GM23338 (cell line): ENCODE measurements around the gene CLSTN2. TPM values are rescaled to one million over a fixed set of nuclear protein-coding genes. Genes with fewer than 3 reads are reported as not detected.

Experiments used
- ATAC-seq: fragments of 200-7000 bp; cut with Tn5 transposase; 3 replicates; pipeline ENCODE4 v1.9.1; 2020
- DNase-seq: peaks from one replicate; pipeline ENCODE4 v3.0.0-alpha.2; 2015; ENCODE audit warnings: low spot score
- H2AFZ ChIP-seq: fragments of 200-600 bp; sonication (generic); 2 replicates; pipeline ENCODE4 v1.8.0; 2016; ENCODE audit warnings: antibody characterized with exemption, mild to moderate bottlenecking, moderate library complexity
- H3F3A ChIP-seq: fragments of 200-600 bp; sonication (generic); replicated peaks from 2 replicates; pipeline ENCODE4 v1.8.0; 2017; ENCODE audit warnings: antibody characterized with exemption, mixed run types, low read depth
- H3K27ac ChIP-seq: fragments of 200-600 bp; sonication (generic); 2 replicates; pipeline ENCODE4 v1.6.1; 2016; ENCODE audit warnings: low read depth
- H3K27me3 ChIP-seq: fragments of 200-600 bp; sonication (generic); 2 replicates; pipeline ENCODE4 v1.8.0; 2016; ENCODE audit warnings: mild to moderate bottlenecking, mixed run types, moderate library complexity; ENCODE audit not compliant: insufficient read depth
- H3K36me3 ChIP-seq: fragments of 200-600 bp; sonication (generic); 2 replicates; pipeline ENCODE4 v1.8.0; 2016; ENCODE audit warnings: mild to moderate bottlenecking; ENCODE audit not compliant: insufficient read depth
- H3K4me1 ChIP-seq: fragments of 200-600 bp; sonication (generic); 2 replicates; pipeline ENCODE4 v1.8.0; 2016; ENCODE audit warnings: mild to moderate bottlenecking, moderate library complexity; ENCODE audit not compliant: insufficient read depth
- H3K4me2 ChIP-seq: fragments of 200-600 bp; sonication (generic); 2 replicates; pipeline ENCODE4 v1.7.1; 2017; ENCODE audit warnings: mixed run types
- H3K4me3 ChIP-seq: fragments of 200-600 bp; sonication (generic); 2 replicates; pipeline ENCODE4 v1.6.1; 2016; ENCODE audit warnings: mixed run types
- H3K79me2 ChIP-seq: fragments of 200-600 bp; sonication (generic); replicated peaks from 2 replicates; pipeline ENCODE4 v1.8.0; 2017; ENCODE audit warnings: mild to moderate bottlenecking; ENCODE audit not compliant: insufficient read depth
- H3K9me2 ChIP-seq: fragments of 200-600 bp; sonication (generic); 2 replicates; pipeline ENCODE4 v1.8.0; 2017; ENCODE audit not compliant: insufficient read depth
- H4K20me1 ChIP-seq: fragments of 200-600 bp; sonication (generic); replicated peaks from 2 replicates; pipeline ENCODE4 v1.8.0; 2017; ENCODE audit warnings: mild to moderate bottlenecking; ENCODE audit not compliant: insufficient read depth
- H3K27ac Mint-ChIP-seq: 2 replicates; pipeline ENCODE4 v1.8.0; 2020; ENCODE audit warnings: inconsistent platforms, mild to moderate bottlenecking, moderate library complexity, mixed read lengths
- H3K27me3 Mint-ChIP-seq: 3 replicates; pipeline ENCODE4 v1.8.0; 2022; ENCODE audit warnings: low read depth, mild to moderate bottlenecking, moderate library complexity, mixed read lengths, inconsistent platforms; ENCODE audit not compliant: insufficient read depth, poor library complexity
- H3K36me3 Mint-ChIP-seq: 3 replicates; pipeline ENCODE4 v1.8.0; 2021; ENCODE audit warnings: low read depth, mild to moderate bottlenecking, inconsistent platforms, moderate library complexity, mixed read lengths
- H3K4me1 Mint-ChIP-seq: 3 replicates; pipeline ENCODE4 v1.8.0; 2020; ENCODE audit warnings: mild to moderate bottlenecking, inconsistent platforms, mixed read lengths
- H3K4me3 Mint-ChIP-seq: 3 replicates; pipeline ENCODE4 v1.8.0; 2021; ENCODE audit warnings: moderate library complexity, mild to moderate bottlenecking, inconsistent platforms, mixed read lengths
- H3K9me3 Mint-ChIP-seq: 3 replicates; pipeline ENCODE4 v1.8.0; 2020; ENCODE audit warnings: moderate library complexity, mild to moderate bottlenecking, inconsistent platforms, mixed read lengths
- CREB1 ChIP-seq: fragments of 250-450 bp; sonication (Bioruptor Pico); IDR thresholded peaks from 2 replicates; pipeline ENCODE4 v1.5.0; 2020; ENCODE audit warnings: low read depth, mild to moderate bottlenecking, moderate library complexity
- CTCF ChIP-seq, 2 experiments: fragments of 200-600 bp in 1 of 2; sonication (generic) in 1 of 2; conservative IDR thresholded peaks; 2 replicates each; pipeline versions ENCODE4 v1.5.1 to v1.6.1; 2016 to 2017; ENCODE audit warnings: antibody characterized with exemption in 2 of 2, low read depth in 2 of 2, mild to moderate bottlenecking in 2 of 2, moderate library complexity in 1 of 2
- ETS1 ChIP-seq: IDR thresholded peaks from 2 replicates; pipeline ENCODE4 v1.6.1; 2016; ENCODE audit warnings: antibody characterized with exemption
- EZH2 ChIP-seq: fragments of 200-600 bp; sonication (generic); IDR thresholded peaks from one replicate; pipeline ENCODE4 v1.8.0; 2017; ENCODE audit warnings: antibody characterized with exemption, mild to moderate bottlenecking, low read depth; ENCODE audit not compliant: unreplicated experiment
- EZH2phosphoT487 ChIP-seq: fragments of 200-600 bp; sonication (generic); IDR thresholded peaks from one replicate; pipeline ENCODE4 v1.8.1; 2018; ENCODE audit warnings: antibody characterized with exemption; ENCODE audit not compliant: unreplicated experiment
- JUNB ChIP-seq: IDR thresholded peaks from one replicate; pipeline ENCODE4 v1.6.1; 2016; ENCODE audit warnings: antibody characterized with exemption; ENCODE audit not compliant: unreplicated experiment
- NANOG ChIP-seq: IDR thresholded peaks from 2 replicates; pipeline ENCODE4 v1.6.1; 2016; ENCODE audit warnings: antibody characterized with exemption, borderline replicate concordance
- POLR2AphosphoS5 ChIP-seq: IDR thresholded peaks from 2 replicates; pipeline ENCODE4 v1.6.1; 2016; ENCODE audit warnings: antibody characterized with exemption, low read depth
- REST ChIP-seq: IDR thresholded peaks from one replicate; pipeline ENCODE4 v1.6.1; 2018; ENCODE audit warnings: antibody characterized with exemption; ENCODE audit not compliant: unreplicated experiment
- STAT1 ChIP-seq: IDR thresholded peaks from one replicate; pipeline ENCODE4 v1.6.1; 2016; ENCODE audit warnings: antibody characterized with exemption; ENCODE audit not compliant: unreplicated experiment
- ZNF114 ChIP-seq: fragments of 250-450 bp; sonication (Bioruptor Pico); IDR thresholded peaks from 2 replicates; pipeline ENCODE4 v1.5.0; 2020; ENCODE audit warnings: mild to moderate bottlenecking, moderate library complexity
- ZNF331 ChIP-seq: fragments of 250-450 bp; sonication (Bioruptor Pico); IDR thresholded peaks from 2 replicates; pipeline ENCODE4 v1.5.0; 2020; ENCODE audit warnings: low read depth, mild to moderate bottlenecking, moderate library complexity
- polyA plus RNA-seq: library from polyadenylated mRNA; unstranded; fragments of >200 nt; fragmentation: Nextera tagmentation; extraction: Ambion mirVana; gene quantifications from 2 replicates; pipeline ENCODE4 v1.2.1, GENCODE V29; 2016
- total RNA-seq: library from RNA; depleted of rRNA; stranded (reverse); fragments of >200 nt; shearing (Covaris generic); gene quantifications from 2 replicates; pipeline ENCODE4 v1.2.3, GENCODE V29; 2014
- TF ChIP-seq, protein P1 (sequence below): fragments of 250-450 bp; sonication (Bioruptor Pico); IDR thresholded peaks from 2 replicates; pipeline ENCODE4 v1.5.0; 2020; ENCODE audit warnings: mild to moderate bottlenecking, moderate library complexity

Gene CLSTN2
- total and polyA plus RNA-seq, 2 experiments from 2014 or later, result 0.11 to 0.83 TPM

- H3K27ac ChIP-seq, result no peak overlapping the region
- H3K4me2 ChIP-seq, result no peak overlapping the region
- Mint-ChIP-seq H3K4me3 (no peak overlapping the region), H3K27ac (no peak overlapping the region), H3K4me1 (no peaks in the 10 kb centered on the region), H3K36me3 (no peaks in the 10 kb centered on the region; the same call in 2 of the 3 replicates), H3K27me3 (peaks cover 5% of the 10 kb centered on the region), H3K9me3 (peaks cover 3% of the 10 kb centered on the region; the same call in 1 of the 3 replicates)
- H3F3A ChIP-seq, result no peaks in the 10 kb centered on the region
- ATAC-seq, result no peak
- peaks cover 6% of the 10 kb centered on the region; the same call in 1 of the 2 replicates for H3K9me2 ChIP-seq
- H3K4me1 ChIP-seq, result no peaks in the 10 kb centered on the region
- TF ChIP-seq ZNF114 (CRISPR knock-in tag), result no peak
- no peak for TF ChIP-seq NANOG
- TF ChIP-seq ZNF331 (CRISPR knock-in tag), result no peak
- no peak for TF ChIP-seq REST
- no peak for TF ChIP-seq CTCF (conservative IDR thresholded peaks at IDR 0.05; ENCODE audit: low read depth in 2 of 2)
- no peak for TF ChIP-seq JUNB
- no peak for TF ChIP-seq CREB1 (CRISPR knock-in tag)
- no peak for TF ChIP-seq EZH2
- TF ChIP-seq EZH2phosphoT487, result no peak
- TF ChIP-seq, protein P1, sequence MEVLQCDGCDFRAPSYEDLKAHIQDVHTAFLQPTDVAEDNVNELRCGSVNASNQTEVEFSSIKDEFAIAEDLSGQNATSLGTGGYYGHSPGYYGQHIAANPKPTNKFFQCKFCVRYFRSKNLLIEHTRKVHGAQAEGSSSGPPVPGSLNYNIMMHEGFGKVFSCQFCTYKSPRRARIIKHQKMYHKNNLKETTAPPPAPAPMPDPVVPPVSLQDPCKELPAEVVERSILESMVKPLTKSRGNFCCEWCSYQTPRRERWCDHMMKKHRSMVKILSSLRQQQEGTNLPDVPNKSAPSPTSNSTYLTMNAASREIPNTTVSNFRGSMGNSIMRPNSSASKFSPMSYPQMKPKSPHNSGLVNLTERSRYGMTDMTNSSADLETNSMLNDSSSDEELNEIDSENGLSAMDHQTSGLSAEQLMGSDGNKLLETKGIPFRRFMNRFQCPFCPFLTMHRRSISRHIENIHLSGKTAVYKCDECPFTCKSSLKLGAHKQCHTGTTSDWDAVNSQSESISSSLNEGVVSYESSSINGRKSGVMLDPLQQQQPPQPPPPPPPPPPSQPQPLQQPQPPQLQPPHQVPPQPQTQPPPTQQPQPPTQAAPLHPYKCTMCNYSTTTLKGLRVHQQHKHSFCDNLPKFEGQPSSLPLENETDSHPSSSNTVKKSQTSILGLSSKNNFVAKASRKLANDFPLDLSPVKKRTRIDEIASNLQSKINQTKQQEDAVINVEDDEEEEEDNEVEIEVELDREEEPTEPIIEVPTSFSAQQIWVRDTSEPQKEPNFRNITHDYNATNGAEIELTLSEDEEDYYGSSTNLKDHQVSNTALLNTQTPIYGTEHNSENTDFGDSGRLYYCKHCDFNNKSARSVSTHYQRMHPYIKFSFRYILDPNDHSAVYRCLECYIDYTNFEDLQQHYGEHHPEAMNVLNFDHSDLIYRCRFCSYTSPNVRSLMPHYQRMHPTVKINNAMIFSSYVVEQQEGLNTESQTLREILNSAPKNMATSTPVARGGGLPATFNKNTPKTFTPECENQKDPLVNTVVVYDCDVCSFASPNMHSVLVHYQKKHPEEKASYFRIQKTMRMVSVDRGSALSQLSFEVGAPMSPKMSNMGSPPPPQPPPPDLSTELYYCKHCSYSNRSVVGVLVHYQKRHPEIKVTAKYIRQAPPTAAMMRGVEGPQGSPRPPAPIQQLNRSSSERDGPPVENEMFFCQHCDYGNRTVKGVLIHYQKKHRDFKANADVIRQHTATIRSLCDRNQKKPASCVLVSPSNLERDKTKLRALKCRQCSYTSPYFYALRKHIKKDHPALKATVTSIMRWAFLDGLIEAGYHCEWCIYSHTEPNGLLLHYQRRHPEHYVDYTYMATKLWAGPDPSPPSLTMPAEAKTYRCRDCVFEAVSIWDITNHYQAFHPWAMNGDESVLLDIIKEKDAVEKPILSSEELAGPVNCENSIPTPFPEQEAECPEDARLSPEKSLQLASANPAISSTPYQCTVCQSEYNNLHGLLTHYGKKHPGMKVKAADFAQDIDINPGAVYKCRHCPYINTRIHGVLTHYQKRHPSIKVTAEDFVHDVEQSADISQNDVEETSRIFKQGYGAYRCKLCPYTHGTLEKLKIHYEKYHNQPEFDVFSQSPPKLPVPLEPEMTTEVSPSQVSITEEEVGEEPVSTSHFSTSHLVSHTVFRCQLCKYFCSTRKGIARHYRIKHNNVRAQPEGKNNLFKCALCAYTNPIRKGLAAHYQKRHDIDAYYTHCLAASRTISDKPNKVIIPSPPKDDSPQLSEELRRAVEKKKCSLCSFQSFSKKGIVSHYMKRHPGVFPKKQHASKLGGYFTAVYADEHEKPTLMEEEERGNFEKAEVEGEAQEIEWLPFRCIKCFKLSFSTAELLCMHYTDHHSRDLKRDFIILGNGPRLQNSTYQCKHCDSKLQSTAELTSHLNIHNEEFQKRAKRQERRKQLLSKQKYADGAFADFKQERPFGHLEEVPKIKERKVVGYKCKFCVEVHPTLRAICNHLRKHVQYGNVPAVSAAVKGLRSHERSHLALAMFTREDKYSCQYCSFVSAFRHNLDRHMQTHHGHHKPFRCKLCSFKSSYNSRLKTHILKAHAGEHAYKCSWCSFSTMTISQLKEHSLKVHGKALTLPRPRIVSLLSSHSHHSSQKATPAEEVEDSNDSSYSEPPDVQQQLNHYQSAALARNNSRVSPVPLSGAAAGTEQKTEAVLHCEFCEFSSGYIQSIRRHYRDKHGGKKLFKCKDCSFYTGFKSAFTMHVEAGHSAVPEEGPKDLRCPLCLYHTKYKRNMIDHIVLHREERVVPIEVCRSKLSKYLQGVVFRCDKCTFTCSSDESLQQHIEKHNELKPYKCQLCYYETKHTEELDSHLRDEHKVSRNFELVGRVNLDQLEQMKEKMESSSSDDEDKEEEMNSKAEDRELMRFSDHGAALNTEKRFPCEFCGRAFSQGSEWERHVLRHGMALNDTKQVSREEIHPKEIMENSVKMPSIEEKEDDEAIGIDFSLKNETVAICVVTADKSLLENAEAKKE (CRISPR knock-in tag), result no peak
- TF ChIP-seq STAT1, result no peak
- TF ChIP-seq POLR2AphosphoS5, result no peak
- TF ChIP-seq ETS1, result no peak
- no peak overlapping the region for H2AFZ ChIP-seq
- no peaks in the 10 kb centered on the region for H3K36me3 ChIP-seq
- no peaks in the 10 kb centered on the region for H3K27me3 ChIP-seq
- no peak overlapping the region for H3K4me3 ChIP-seq
- H4K20me1 ChIP-seq, result no peaks in the 10 kb centered on the region
- no peaks in the 10 kb centered on the region for H3K79me2 ChIP-seq
- no peak for DNase-seq
Observed at GRCh38 chr3:140375002-140375401, 440.0 kb downstream of the CLSTN2 start.
